Mesodermal cell (in vitro differentiated cells): ENCODE data around the gene GABRB1.

Experiments
- H3K27ac ChIP-seq: 2 replicates; pipeline ENCODE4 v1.7.0; 2013; ENCODE audit warnings: mild to moderate bottlenecking, low read depth, low read length, moderate library complexity; ENCODE audit not compliant: severe bottlenecking
- H3K36me3 ChIP-seq: 2 replicates; pipeline ENCODE4 v1.7.1; 2013; ENCODE audit warnings: mild to moderate bottlenecking, low read length, moderate library complexity; ENCODE audit not compliant: control insufficient read depth, insufficient read depth
- H3K4me1 ChIP-seq: one replicate; pipeline ENCODE4 v1.7.1; 2013; ENCODE audit warnings: mild to moderate bottlenecking, low read length; ENCODE audit not compliant: insufficient read depth, control insufficient read depth, poor library complexity, severe bottlenecking
- H3K4me3 ChIP-seq: 2 replicates; pipeline ENCODE4 v1.7.0; 2013; ENCODE audit warnings: low read length, control low read depth, mild to moderate bottlenecking; ENCODE audit not compliant: insufficient read depth, poor library complexity, severe bottlenecking; ENCODE audit errors: extremely low read depth
- H3K9me3 ChIP-seq: 2 replicates; pipeline ENCODE4 v1.7.1; 2013; ENCODE audit warnings: mild to moderate bottlenecking, low read length, moderate library complexity; ENCODE audit not compliant: control insufficient read depth
- WGBS, 2 experiments: methylation state at CpG; one replicate each; pipeline ENCODE4 v1.1.5; 2013; ENCODE audit warnings: missing lambda C conversion rate in 2 of 2; ENCODE audit not compliant: insufficient coverage in 2 of 2; 5-methylcytosine and 5-hydroxymethylcytosine counted together

GABRB1 gene

DNA sequence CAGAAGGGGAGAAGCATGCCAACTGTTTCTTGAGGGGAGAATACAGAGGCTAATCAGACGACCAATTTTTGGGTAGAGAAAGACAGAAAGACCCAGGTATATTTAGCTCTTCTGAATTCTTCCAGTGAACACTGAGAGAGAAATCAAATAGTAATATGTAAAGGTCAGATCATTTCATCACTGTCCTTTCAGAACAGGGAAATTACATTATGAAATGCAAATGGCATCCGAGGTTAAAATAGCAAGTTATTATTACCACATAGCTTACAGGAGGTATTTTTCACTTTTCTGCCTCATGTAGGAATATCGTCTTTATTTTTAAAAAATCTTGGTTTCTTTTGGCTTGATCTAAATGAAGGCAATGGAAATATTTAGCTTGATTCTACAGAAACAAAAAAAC lies 18.0 kb downstream of the GABRB1 start:
- H3K4me1 ChIP-seq, result no peaks in the 10 kb centered on the region
- no peak overlapping the region for H3K27ac ChIP-seq
- WGBS, 2 experiments, result 40% methylated on average over 1 of the region's 3 CpGs; no CpG with 5 or more reads in 1 of the 2 experiments
- H3K36me3 ChIP-seq, result no peaks in the 10 kb centered on the region
- no peaks in the 10 kb centered on the region for H3K9me3 ChIP-seq
- H3K4me3 ChIP-seq, result no peak overlapping the region

DNA sequence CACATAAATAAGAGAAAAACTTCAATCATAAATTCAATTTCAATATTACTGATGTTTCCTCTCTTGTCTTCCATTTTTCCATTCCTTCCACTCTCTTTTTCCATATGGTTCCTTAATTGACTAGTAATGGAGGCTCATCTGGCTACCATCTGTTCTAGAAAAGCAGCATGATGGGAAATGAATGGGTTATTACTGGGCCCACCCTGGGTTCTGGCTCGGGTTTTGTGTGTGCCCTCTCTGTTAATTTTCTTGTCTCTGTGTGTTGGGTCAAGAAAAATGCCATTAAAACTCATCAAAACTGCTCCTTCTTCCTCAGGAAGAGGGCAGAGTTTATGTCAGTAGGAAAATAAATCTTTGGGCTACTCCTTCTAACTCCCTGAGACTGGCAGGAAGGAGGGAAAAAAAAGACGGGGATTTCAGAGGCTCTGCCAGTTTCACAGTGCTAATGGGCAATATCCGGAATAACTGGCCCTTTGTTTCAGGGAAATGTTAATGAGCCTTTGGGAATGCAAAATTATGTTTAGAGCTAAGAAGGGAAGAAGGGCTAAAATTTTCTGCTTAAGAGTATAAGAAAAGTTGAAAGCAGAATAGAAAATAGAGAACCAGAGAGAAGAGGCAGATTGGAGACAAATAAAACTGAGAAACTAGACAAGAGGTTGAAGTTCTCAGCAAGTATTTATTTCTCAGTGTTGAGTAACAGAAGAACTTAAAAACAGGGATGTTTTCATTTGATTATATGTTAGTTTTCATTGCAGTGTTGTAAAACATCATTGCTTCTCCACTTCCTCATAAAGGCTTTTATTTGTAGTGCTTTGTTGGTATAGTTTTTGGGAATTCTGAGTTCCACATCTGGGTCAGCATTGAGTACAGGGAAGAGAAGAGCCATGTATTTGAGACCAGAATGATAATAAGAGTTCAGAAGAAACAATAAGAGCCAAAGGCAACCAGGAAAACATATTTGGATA lies 19.7 kb downstream of the GABRB1 start:
- Histone ChIP-seq H3K27ac (no peak overlapping the region), H3K4me1 (no peaks in the 10 kb centered on the region), H3K4me3 (no peak overlapping the region), H3K9me3 (no peaks in the 10 kb centered on the region), H3K36me3 (no peaks in the 10 kb centered on the region)
- 37 to 41% methylated on average over 2 of the region's 3 CpGs for WGBS, 2 experiments

DNA sequence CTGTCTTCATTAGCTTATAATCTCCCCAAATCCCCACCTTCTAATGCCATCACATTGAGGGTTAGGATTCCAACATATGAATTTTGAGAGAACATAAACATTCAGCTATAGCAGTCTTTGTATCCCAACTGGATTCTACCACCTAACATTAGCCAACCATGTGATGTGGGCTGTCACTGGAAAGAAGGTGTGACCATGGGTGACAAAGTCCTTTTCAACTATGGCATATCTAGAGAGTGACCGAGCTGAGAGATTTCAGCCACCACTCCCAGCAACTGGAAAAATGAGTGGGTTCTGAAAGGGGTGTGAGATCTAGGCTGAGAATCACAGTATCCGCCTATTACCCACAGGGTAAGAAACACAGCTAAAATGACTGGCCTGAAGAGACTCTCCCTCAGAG lies 22.1 kb downstream of the GABRB1 start:
- H3K9me3 ChIP-seq, result no peaks in the 10 kb centered on the region

DNA sequence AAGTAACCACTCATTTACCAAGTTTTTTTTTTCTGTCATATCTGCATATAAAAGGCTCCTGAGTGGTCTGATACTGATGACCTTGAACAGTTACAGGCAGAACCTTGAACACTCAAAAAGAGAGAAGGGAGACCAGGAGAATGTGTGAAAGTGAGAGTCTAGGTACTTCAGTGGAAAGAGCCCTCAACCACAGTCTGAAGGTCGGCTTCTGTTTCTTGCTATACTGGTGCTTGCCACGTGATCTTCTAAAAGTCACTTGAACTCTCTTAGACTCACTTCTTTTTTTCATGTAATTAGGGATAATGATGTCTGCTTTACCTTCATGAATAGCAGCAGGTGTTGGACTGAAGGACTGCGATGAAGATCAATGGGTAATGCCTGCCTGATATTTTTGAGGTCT lies 22.8 kb downstream of the GABRB1 start:
- H3K9me3 ChIP-seq, result no peaks in the 10 kb centered on the region
- H3K4me3 ChIP-seq, result no peak overlapping the region
- 100% methylated on average over 1 to 2 of the region's 3 CpGs for WGBS, 2 experiments
- H3K4me1 ChIP-seq, result no peaks in the 10 kb centered on the region
- H3K36me3 ChIP-seq, result no peaks in the 10 kb centered on the region
- no peak overlapping the region for H3K27ac ChIP-seq

More for the DNA sequence above, 22.1 kb downstream of the GABRB1 start:
- H3K27ac ChIP-seq, result no peak overlapping the region
- WGBS, 2 experiments, result 86 to 100% methylated on average over 1 of the region's 2 CpGs
- no peaks in the 10 kb centered on the region for H3K4me1 ChIP-seq
- H3K36me3 ChIP-seq, result no peaks in the 10 kb centered on the region
- no peak overlapping the region for H3K4me3 ChIP-seq

DNA sequence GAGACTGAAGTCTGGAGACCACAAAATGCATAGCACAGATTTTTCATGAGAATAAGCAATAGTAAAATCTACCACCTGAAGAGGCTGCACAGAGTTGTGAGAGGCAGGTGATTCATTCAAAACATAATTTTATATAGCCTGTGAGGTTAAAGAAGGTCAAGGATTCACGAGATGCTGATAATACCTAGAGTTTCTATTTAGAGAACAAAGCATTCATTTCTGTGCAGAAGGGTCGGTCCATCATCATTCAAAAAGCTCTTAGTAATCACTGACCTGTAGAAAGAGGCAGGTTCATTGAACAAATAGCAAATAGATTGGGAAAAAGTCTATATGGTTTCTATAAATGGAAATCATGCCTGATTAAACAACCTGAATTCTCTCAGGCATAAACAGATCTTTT lies 26.6 kb downstream of the GABRB1 start:
- Histone ChIP-seq H3K36me3 (no peaks in the 10 kb centered on the region), H3K4me3 (no peak overlapping the region), H3K9me3 (no peaks in the 10 kb centered on the region), H3K27ac (no peak overlapping the region), H3K4me1 (peaks cover 3% of the 10 kb centered on the region)
- WGBS, 2 experiments, result 100% methylated on average over 1 of the region's 2 CpGs; no CpG with 5 or more reads in 1 of the 2 experiments

DNA sequence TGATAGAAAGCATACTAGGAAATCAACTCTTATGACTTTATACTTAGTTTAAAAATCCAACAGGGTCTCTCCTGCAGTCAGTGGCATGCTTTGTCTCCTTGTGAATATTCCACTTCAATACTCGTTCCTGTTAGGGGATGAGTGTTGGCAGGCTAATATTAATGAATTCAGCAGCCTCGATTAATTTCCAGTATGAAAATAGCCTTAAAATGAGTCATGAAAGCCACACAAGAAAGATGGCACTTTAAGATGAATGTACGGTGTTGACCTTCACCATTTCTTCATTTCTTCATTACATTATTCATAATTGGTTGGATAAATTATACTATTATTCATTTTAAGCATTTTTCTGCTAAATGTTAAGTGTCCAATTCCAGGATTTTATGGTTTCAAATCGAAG lies 29.2 kb downstream of the GABRB1 start:
- Histone ChIP-seq H3K9me3 (no peaks in the 10 kb centered on the region), H3K27ac (no peak overlapping the region), H3K36me3 (no peaks in the 10 kb centered on the region), H3K4me1 (peaks cover 3% of the 10 kb centered on the region), H3K4me3 (no peak overlapping the region)
- WGBS, 2 experiments, result 80% methylated on average over 1 of the region's 4 CpGs; no CpG with 5 or more reads in 1 of the 2 experiments

DNA sequence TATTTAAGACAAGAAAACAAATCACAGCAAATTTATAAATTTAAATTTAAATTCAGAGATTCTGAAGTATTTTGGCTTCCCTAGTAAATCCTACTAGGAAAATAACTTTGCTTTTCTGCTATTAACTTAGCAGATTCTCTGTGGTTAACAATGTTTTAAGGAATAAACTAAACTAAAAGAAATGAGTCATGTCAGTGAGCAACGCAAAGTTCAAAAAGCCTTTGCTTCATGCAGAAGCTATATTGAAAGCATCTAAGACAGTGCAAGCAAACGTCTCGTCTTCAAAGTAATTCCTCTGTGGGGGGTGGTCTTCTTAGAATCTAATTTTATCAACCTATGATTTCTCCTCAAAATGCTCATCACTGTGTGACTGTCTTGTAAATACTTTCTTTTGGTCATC lies 30.1 kb downstream of the GABRB1 start:
- H3K4me3 ChIP-seq, result no peak overlapping the region
- WGBS, 2 experiments, result 80 to 89% methylated on average over 1 of the region's 3 CpGs
- no peaks in the 10 kb centered on the region for H3K9me3 ChIP-seq
- H3K36me3 ChIP-seq, result no peaks in the 10 kb centered on the region
- H3K4me1 ChIP-seq, result peaks cover 3% of the 10 kb centered on the region
- no peak overlapping the region for H3K27ac ChIP-seq

DNA sequence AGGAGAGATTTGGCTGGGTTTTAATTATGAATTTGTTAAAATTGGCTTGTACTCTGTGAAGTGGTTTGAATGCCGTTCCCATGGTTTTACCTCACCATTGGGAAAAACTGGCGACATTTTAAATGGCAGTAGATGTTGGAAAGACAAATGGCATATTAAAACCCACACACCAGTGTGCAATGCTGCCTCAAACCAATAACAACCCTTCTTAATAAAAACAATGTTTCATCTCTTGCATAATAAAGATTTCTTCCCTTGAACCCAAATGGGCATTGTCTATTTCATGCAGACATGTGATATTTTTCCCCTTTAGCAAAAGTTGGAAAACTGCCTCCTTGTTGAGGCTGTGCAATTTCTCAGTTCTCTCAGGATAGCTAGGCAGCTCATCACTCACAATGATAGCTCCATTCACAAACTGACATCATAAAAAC lies 33.7 kb downstream of the GABRB1 start:
- WGBS, 2 experiments, result 60% methylated on average over 1 of the region's 2 CpGs; no CpG with 5 or more reads in 1 of the 2 experiments
- Histone ChIP-seq H3K9me3 (no peaks in the 10 kb centered on the region), H3K4me3 (no peak overlapping the region), H3K27ac (no peak overlapping the region), H3K4me1 (peaks cover 3% of the 10 kb centered on the region), H3K36me3 (no peaks in the 10 kb centered on the region)

DNA sequence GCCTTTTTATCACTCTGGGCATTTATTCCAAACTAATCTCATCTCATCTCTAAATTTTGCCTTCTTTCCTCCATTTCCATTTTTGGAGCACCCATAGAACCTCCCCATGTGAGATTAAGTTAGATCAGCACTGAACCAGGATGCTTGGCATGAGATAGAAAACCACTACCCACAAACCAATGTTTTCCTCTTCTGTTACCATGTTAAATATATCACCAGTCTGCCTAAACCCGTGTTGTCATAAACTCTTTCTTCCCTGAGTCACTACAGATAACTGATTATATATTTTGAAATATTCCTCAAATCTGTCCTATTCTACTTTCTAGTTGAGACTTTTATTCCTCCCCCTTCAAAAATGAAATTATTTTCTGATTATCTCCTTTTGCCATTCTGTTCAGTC lies 37.6 kb downstream of the GABRB1 start:
- Histone ChIP-seq H3K27ac (no peak overlapping the region), H3K36me3 (no peaks in the 10 kb centered on the region), H3K4me3 (no peak overlapping the region), H3K9me3 (no peaks in the 10 kb centered on the region), H3K4me1 (peaks cover 5% of the 10 kb centered on the region)
- WGBS, 2 experiments, result no CpG with 5 or more reads among the region's 1 CpG

DNA sequence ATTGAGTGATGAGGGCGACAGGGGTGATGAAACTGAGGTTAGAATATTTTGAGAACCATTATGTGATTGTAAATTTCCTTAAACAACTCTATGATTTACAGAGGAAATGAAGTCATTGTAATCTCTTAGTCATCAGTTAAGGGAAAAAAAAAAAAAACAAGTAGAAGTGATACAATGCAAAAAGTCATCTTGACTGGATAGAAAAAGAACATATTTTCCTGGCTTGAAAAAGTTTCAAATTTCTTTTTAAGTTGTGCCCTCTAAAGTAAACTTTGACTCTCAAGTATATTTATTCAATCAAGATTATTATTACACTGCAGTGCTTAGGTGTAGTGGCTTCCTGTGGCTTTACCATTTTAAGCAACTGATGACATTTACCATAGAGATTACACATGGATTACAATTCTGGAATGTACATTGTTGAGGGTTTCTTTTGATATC lies 40.6 kb downstream of the GABRB1 start:
- Histone ChIP-seq H3K4me1 (peaks cover 5% of the 10 kb centered on the region), H3K4me3 (no peak overlapping the region), H3K27ac (no peak overlapping the region), H3K9me3 (no peaks in the 10 kb centered on the region), H3K36me3 (no peaks in the 10 kb centered on the region)
- WGBS, 2 experiments, result no CpG with 5 or more reads among the region's 1 CpG

DNA sequence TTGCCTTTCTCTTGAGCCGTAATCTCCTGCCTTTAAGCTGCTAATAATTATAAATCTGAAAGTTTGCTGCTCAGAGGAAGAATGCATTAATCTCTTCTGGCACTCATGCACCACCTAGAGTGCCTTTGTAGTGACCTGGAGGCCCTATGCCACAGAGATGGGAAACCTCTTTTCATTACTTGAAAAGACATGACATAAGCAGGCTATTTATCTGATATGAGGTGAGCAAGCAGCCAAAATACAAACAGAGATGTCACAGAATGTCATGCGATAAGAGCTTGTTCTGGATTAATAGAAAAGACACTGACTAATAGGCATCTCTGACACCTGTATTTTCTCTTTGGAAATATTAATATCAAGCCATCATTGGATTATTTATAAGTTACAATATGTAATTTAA lies 42.3 kb downstream of the GABRB1 start:
- H3K9me3 ChIP-seq, result no peaks in the 10 kb centered on the region
- H3K4me3 ChIP-seq, result no peak overlapping the region
- peaks cover 5% of the 10 kb centered on the region for H3K4me1 ChIP-seq
- H3K36me3 ChIP-seq, result no peaks in the 10 kb centered on the region
- no peak overlapping the region for H3K27ac ChIP-seq
- WGBS, 2 experiments, result 83% methylated on average over 1 of the region's 2 CpGs; no CpG with 5 or more reads in 1 of the 2 experiments
